ENCODE results near the gene CCDC197.

DNA sequence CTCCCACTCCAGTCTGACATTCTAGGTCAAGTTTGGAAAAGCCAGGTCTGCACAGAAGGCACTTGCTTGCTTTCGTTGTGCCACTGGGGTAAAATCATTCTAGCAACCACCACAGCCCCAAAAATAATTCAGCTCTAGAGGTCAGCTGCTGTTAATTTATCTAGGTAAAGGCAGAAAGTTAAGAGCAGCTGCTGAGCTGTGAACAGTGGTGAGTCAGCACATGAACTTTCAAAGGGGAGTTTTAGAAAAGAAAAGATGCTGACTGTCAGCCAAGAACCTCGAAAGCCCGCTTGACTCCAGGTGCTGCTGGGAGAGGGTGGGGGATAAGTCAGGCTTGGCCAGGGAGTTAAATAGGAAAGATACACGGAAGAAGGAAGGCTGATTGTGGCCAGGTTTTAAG, 12.7 kb downstream of the CCDC197 start:
- TF ChIP-seq, protein P1, sequence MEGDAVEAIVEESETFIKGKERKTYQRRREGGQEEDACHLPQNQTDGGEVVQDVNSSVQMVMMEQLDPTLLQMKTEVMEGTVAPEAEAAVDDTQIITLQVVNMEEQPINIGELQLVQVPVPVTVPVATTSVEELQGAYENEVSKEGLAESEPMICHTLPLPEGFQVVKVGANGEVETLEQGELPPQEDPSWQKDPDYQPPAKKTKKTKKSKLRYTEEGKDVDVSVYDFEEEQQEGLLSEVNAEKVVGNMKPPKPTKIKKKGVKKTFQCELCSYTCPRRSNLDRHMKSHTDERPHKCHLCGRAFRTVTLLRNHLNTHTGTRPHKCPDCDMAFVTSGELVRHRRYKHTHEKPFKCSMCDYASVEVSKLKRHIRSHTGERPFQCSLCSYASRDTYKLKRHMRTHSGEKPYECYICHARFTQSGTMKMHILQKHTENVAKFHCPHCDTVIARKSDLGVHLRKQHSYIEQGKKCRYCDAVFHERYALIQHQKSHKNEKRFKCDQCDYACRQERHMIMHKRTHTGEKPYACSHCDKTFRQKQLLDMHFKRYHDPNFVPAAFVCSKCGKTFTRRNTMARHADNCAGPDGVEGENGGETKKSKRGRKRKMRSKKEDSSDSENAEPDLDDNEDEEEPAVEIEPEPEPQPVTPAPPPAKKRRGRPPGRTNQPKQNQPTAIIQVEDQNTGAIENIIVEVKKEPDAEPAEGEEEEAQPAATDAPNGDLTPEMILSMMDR (IDR thresholded peaks at IDR 0.05) = no peak
- no peak for TF ChIP-seq EZH2 (IDR thresholded peaks at IDR 0.05; ENCODE audit: borderline replicate concordance, insufficient read depth, low read depth, low read length, poor library complexity, severe bottlenecking)

Measured in B cell (primary cell).